ENCODE data around the gene HSF4. TPM values are rescaled to one million over a fixed set of nuclear protein-coding genes. Genes with fewer than 3 reads are reported as not detected.

The HSF4 gene
- total RNA-seq, 1 experiment from 2014 or later: 25.6 TPM

- DNase-seq (ENCODE audit: low read depth): peak; percentile 78
- in situ Hi-C loops (cut with HindIII; ENCODE audit: low pct_unique_long_range_greater_than_20kb, low sequenced_read_pairs): no loop called here
Measured at GRCh38 chr16:67191995-67192681, 27.6 kb downstream of the HSF4 start, which contains the start of gene E2F4. TSS of gene E2F4 (plus strand) at chr16:67192155. CDS start at chr16:67192228, 73 bp downstream.

GRCh38 chr16:67192781-67193361 is 28.3 kb downstream of the HSF4 start:
- in situ Hi-C loops (cut with HindIII; ENCODE audit: low pct_unique_long_range_greater_than_20kb, low sequenced_read_pairs): no loop called here
- no peak for DNase-seq (ENCODE audit: low read depth)

GRCh38 chr16:67193536-67193935 is 29.0 kb downstream of the HSF4 start:
- in situ Hi-C loops (cut with HindIII; ENCODE audit: low pct_unique_long_range_greater_than_20kb, low sequenced_read_pairs): no loop called here
- DNase-seq (ENCODE audit: low read depth): no peak

- in situ Hi-C loops (cut with HindIII; ENCODE audit: low pct_unique_long_range_greater_than_20kb, low sequenced_read_pairs): no loop called here
Measured at GRCh38 chr16:67194260-67194659, 29.7 kb downstream of the HSF4 start.

GRCh38 chr16:67195676-67196075 is 31.1 kb downstream of the HSF4 start:
- in situ Hi-C loops (cut with HindIII; ENCODE audit: low pct_unique_long_range_greater_than_20kb, low sequenced_read_pairs): no loop called here
- no peak for DNase-seq (ENCODE audit: low read depth)

More at GRCh38 chr16:67194260-67194659, 29.7 kb downstream of the HSF4 start:
- DNase-seq (ENCODE audit: low read depth): no peak

- no peak for DNase-seq (ENCODE audit: low read depth)
- in situ Hi-C loops (cut with HindIII; ENCODE audit: low pct_unique_long_range_greater_than_20kb, low sequenced_read_pairs): no loop called here
Measured at GRCh38 chr16:67196881-67197280, 32.3 kb downstream of the HSF4 start.

GRCh38 chr16:67197704-67198103 is 33.2 kb downstream of the HSF4 start:
- in situ Hi-C loops (cut with HindIII; ENCODE audit: low pct_unique_long_range_greater_than_20kb, low sequenced_read_pairs): no loop called here
- DNase-seq (ENCODE audit: low read depth): no peak

- in situ Hi-C loops (cut with HindIII; ENCODE audit: low pct_unique_long_range_greater_than_20kb, low sequenced_read_pairs): no loop called here
- DNase-seq (ENCODE audit: low read depth): no peak
Measured at GRCh38 chr16:67198238-67198734, 33.7 kb downstream of the HSF4 start.

GRCh38 chr16:67199011-67199807 is 34.7 kb downstream of the HSF4 start, which contains the start of gene ELMO3:
TSS of gene ELMO3 (plus strand) at chr16:67199131. CDS start at chr16:67199327, 196 bp downstream.
- in situ Hi-C loops (cut with HindIII; ENCODE audit: low pct_unique_long_range_greater_than_20kb, low sequenced_read_pairs): no loop called here
- no peak for DNase-seq (ENCODE audit: low read depth)

GRCh38 chr16:67199808-67200198 is 35.3 kb downstream of the HSF4 start:
- in situ Hi-C loops (cut with HindIII; ENCODE audit: low pct_unique_long_range_greater_than_20kb, low sequenced_read_pairs): no loop called here
- DNase-seq (ENCODE audit: low read depth): no peak

- DNase-seq (ENCODE audit: low read depth): no peak
- in situ Hi-C loops (cut with HindIII; ENCODE audit: low pct_unique_long_range_greater_than_20kb, low sequenced_read_pairs): no loop called here
Measured at GRCh38 chr16:67200491-67200890, 35.9 kb downstream of the HSF4 start.

- in situ Hi-C loops (cut with HindIII; ENCODE audit: low pct_unique_long_range_greater_than_20kb, low sequenced_read_pairs): no loop called here
- DNase-seq (ENCODE audit: low read depth): no peak
Measured at GRCh38 chr16:67201411-67202345, 37.1 kb downstream of the HSF4 start.

GRCh38 chr16:67202426-67202825 is 37.9 kb downstream of the HSF4 start:
- in situ Hi-C loops (cut with HindIII; ENCODE audit: low pct_unique_long_range_greater_than_20kb, low sequenced_read_pairs): no loop called here
- no peak for DNase-seq (ENCODE audit: low read depth)

GRCh38 chr16:67202956-67203493 is 38.5 kb downstream of the HSF4 start:
- in situ Hi-C loops (cut with HindIII; ENCODE audit: low pct_unique_long_range_greater_than_20kb, low sequenced_read_pairs): no loop called here
- DNase-seq (ENCODE audit: low read depth): no peak

- DNase-seq (ENCODE audit: low read depth): no peak
- in situ Hi-C loops (cut with HindIII; ENCODE audit: low pct_unique_long_range_greater_than_20kb, low sequenced_read_pairs): no loop called here
Measured at GRCh38 chr16:67204076-67204475, 39.5 kb downstream of the HSF4 start.

GRCh38 chr16:67206129-67206837 is 41.7 kb downstream of the HSF4 start:
- DNase-seq (ENCODE audit: low read depth): no peak
- in situ Hi-C loops (cut with HindIII; ENCODE audit: low pct_unique_long_range_greater_than_20kb, low sequenced_read_pairs): no loop called here

- no peak for DNase-seq (ENCODE audit: low read depth)
- in situ Hi-C loops (cut with HindIII; ENCODE audit: low pct_unique_long_range_greater_than_20kb, low sequenced_read_pairs): no loop called here
Measured at GRCh38 chr16:67206838-67207248, 42.3 kb downstream of the HSF4 start.

Data from Caki2 (cell line).